OCI-LY3 (cell line): Measurements from ENCODE around the gene KRTAP5-9.

Experiments used
- EZH2phosphoT487 ChIP-seq: fragments of 200-600 bp; shearing (Covaris generic); IDR thresholded peaks from 2 replicates; pipeline ENCODE4 v1.6.1; 2018; ENCODE audit warnings: antibody characterized with exemption, mixed run types, low read depth
- TF ChIP-seq, protein P1 (sequence below): fragments of 200-600, 300-600 bp; sonication (generic); IDR thresholded peaks from 2 replicates; pipeline ENCODE4 v1.5.1; 2014; ENCODE audit warnings: antibody characterized with exemption, low read length, low read depth

GRCh38 chr11:71580057-71581003 lies 32.1 kb downstream of the KRTAP5-9 start:
- TF ChIP-seq, protein P1, sequence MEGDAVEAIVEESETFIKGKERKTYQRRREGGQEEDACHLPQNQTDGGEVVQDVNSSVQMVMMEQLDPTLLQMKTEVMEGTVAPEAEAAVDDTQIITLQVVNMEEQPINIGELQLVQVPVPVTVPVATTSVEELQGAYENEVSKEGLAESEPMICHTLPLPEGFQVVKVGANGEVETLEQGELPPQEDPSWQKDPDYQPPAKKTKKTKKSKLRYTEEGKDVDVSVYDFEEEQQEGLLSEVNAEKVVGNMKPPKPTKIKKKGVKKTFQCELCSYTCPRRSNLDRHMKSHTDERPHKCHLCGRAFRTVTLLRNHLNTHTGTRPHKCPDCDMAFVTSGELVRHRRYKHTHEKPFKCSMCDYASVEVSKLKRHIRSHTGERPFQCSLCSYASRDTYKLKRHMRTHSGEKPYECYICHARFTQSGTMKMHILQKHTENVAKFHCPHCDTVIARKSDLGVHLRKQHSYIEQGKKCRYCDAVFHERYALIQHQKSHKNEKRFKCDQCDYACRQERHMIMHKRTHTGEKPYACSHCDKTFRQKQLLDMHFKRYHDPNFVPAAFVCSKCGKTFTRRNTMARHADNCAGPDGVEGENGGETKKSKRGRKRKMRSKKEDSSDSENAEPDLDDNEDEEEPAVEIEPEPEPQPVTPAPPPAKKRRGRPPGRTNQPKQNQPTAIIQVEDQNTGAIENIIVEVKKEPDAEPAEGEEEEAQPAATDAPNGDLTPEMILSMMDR: peak; percentile 56
- no peak for TF ChIP-seq EZH2phosphoT487
